IMR-90 (cell line): ENCODE results near the gene RIMKLA. TPM values are rescaled to one million over a fixed set of nuclear protein-coding genes. Genes with fewer than 3 reads are reported as not detected.

Experiments used
- ATAC-seq: fragments of 200-7000 bp; cut with Tn5 transposase; 2 replicates; pipeline ENCODE4 v1.9.1; 2020; ENCODE audit warnings: low read depth, mild to moderate bottlenecking, moderate library complexity
- BruUV-seq: library from RNA; stranded (reverse); fragments of 400-500 nt; replicated peaks from 2 replicates; lab custom pipeline; 2021; lab: Mats Ljungman, UMichigan
- CTCF ChIA-PET: fragments of 300-600 bp; formaldehyde crosslinking; extraction: SDS; loops from one replicate; lab custom pipeline; 2021; ENCODE audit warnings: antibody characterized with exemption; lab: Yijun Ruan, JAX
- POLR2A ChIA-PET: fragments of 300-600 bp; sonication (Branson Sonifier 250); formaldehyde crosslinking; loops from one replicate; lab custom pipeline; 2022; ENCODE audit warnings: antibody characterized with exemption; ENCODE audit not compliant: unreplicated experiment; lab: Charles Lee
- DNase-seq: peaks from one replicate; pipeline ENCODE4 v3.0.0; 2013
- H2AFZ ChIP-seq: replicated peaks from 2 replicates; pipeline ENCODE3; 2013; ENCODE audit warnings: low read length, mild to moderate bottlenecking; ENCODE audit not compliant: poor library complexity
- H2AK5ac ChIP-seq: 2 replicates; pipeline ENCODE4 v1.6.1; 2013; ENCODE audit warnings: low read depth, low read length, inconsistent platforms
- H2AK9ac ChIP-seq: replicated peaks from 2 replicates; pipeline ENCODE3; 2013; ENCODE audit warnings: mild to moderate bottlenecking, low read depth, low read length, moderate library complexity; ENCODE audit not compliant: poor library complexity
- H2BK120ac ChIP-seq: 2 replicates; pipeline ENCODE4 v1.6.1; 2013; ENCODE audit warnings: low read depth, low read length, inconsistent platforms
- H2BK15ac ChIP-seq: 3 replicates; pipeline ENCODE4 v1.6.1; 2013; ENCODE audit warnings: low read depth, low read length, inconsistent platforms
- H2BK20ac ChIP-seq: 2 replicates; pipeline ENCODE4 v1.6.1; 2013; ENCODE audit warnings: low read depth, mild to moderate bottlenecking, inconsistent platforms, low read length, moderate library complexity
- H2BK5ac ChIP-seq: 2 replicates; pipeline ENCODE4 v1.6.1; 2013; ENCODE audit warnings: mild to moderate bottlenecking, low read depth, low read length, inconsistent platforms; ENCODE audit not compliant: poor library complexity, severe bottlenecking
- H3K14ac ChIP-seq: replicated peaks from 2 replicates; pipeline ENCODE4 v1.6.1; 2013; ENCODE audit warnings: low read depth, low read length, inconsistent platforms
- H3K18ac ChIP-seq: 2 replicates; pipeline ENCODE4 v1.6.1; 2013; ENCODE audit warnings: low read depth, low read length, control low read depth
- H3K23ac ChIP-seq: 2 replicates; pipeline ENCODE4 v1.6.1; 2013; ENCODE audit warnings: low read depth, low read length, inconsistent platforms
- H3K27ac ChIP-seq: 2 replicates; pipeline ENCODE4 v1.5.1; 2013; ENCODE audit warnings: mild to moderate bottlenecking, control low read depth, low read length; ENCODE audit not compliant: insufficient read depth
- H3K27me3 ChIP-seq: 2 replicates; pipeline ENCODE4 v1.6.1; 2013; ENCODE audit warnings: low read length; ENCODE audit not compliant: control insufficient read depth, insufficient read depth
- H3K36me3 ChIP-seq: 2 replicates; pipeline ENCODE4 v1.6.1; 2013; ENCODE audit warnings: low read length, mixed read lengths; ENCODE audit not compliant: control insufficient read depth, insufficient read depth
- H3K4ac ChIP-seq: 2 replicates; pipeline ENCODE4 v1.6.1; 2013; ENCODE audit warnings: low read depth, low read length, inconsistent platforms
- H3K4me1 ChIP-seq: 2 replicates; pipeline ENCODE4 v1.6.1; 2013; ENCODE audit warnings: low read length, mixed read lengths; ENCODE audit not compliant: control insufficient read depth, insufficient read depth
- H3K4me2 ChIP-seq: 2 replicates; pipeline ENCODE4 v1.6.1; 2013; ENCODE audit warnings: low read depth, mild to moderate bottlenecking, control low read depth, low read length, moderate library complexity
- H3K4me3 ChIP-seq: 2 replicates; pipeline ENCODE4 v1.5.1; 2013; ENCODE audit warnings: low read depth, mild to moderate bottlenecking, control low read depth, low read length, moderate library complexity; ENCODE audit not compliant: insufficient read depth
- H3K56ac ChIP-seq: 2 replicates; pipeline ENCODE4 v1.6.1; 2013; ENCODE audit warnings: low read length, inconsistent platforms; ENCODE audit not compliant: insufficient read depth; ENCODE audit errors: extremely low read depth
- H3K79me1 ChIP-seq, 2 experiments: 2 replicates each; pipeline ENCODE4 v1.6.1; 2013; ENCODE audit warnings: low read length in 2 of 2, inconsistent platforms in 1 of 2, low read depth in 1 of 2
- H3K9ac ChIP-seq: 2 replicates; pipeline ENCODE4 v1.6.1; 2013; ENCODE audit warnings: low read depth, low read length, control low read depth
- H3K9me1 ChIP-seq: 2 replicates; pipeline ENCODE4 v1.6.1; 2013; ENCODE audit warnings: low read length, inconsistent platforms; ENCODE audit not compliant: insufficient read depth
- H3K9me3 ChIP-seq: 2 replicates; pipeline ENCODE4 v1.6.1; 2013; ENCODE audit warnings: low read length; ENCODE audit not compliant: control insufficient read depth, insufficient read depth
- H4K20me1 ChIP-seq: 2 replicates; pipeline ENCODE4 v1.6.1; 2013; ENCODE audit warnings: low read length, inconsistent platforms; ENCODE audit not compliant: insufficient read depth
- H4K5ac ChIP-seq: 2 replicates; pipeline ENCODE4 v1.6.1; 2013; ENCODE audit warnings: mild to moderate bottlenecking, low read depth, low read length, control low read depth
- H4K8ac ChIP-seq, 2 experiments: 2 replicates each; pipeline ENCODE4 v1.6.1; 2013; ENCODE audit warnings: low read depth in 2 of 2, low read length in 2 of 2, control low read depth in 1 of 2, inconsistent platforms in 1 of 2
- H4K91ac ChIP-seq: 2 replicates; pipeline ENCODE4 v1.6.1; 2013; ENCODE audit warnings: low read depth, low read length, inconsistent platforms; ENCODE audit not compliant: insufficient read depth
- BHLHE40 ChIP-seq: fragments of 150-350 bp; IDR thresholded peaks from 2 replicates; pipeline ENCODE4 v1.6.1; 2016; ENCODE audit warnings: mild to moderate bottlenecking, low read depth, low read length
- CEBPB ChIP-seq: IDR thresholded peaks from 2 replicates; pipeline ENCODE4 v1.6.1; 2012; ENCODE audit warnings: low read depth, low read length, improper control_type of control experiment
- CHD1 ChIP-seq: IDR thresholded peaks from 2 replicates; pipeline ENCODE4 v1.6.1; 2012; ENCODE audit warnings: low read depth, low read length, improper control_type of control experiment
- FOS ChIP-seq: fragments of 150-350 bp; IDR thresholded peaks from 2 replicates; pipeline ENCODE4 v1.6.1; 2016; ENCODE audit warnings: low read depth, low read length
- MAFK ChIP-seq: IDR thresholded peaks from 2 replicates; pipeline ENCODE4 v1.6.1; 2012; ENCODE audit warnings: low read depth, low read length, improper control_type of control experiment
- MAZ ChIP-seq: IDR thresholded peaks from 2 replicates; pipeline ENCODE4 v1.6.1; 2012; ENCODE audit warnings: low read depth, mild to moderate bottlenecking, low read length, improper control_type of control experiment, moderate library complexity, borderline replicate concordance
- NFE2L2 ChIP-seq: fragments of 150-350 bp; IDR thresholded peaks from 2 replicates; pipeline ENCODE4 v1.6.1; 2016; ENCODE audit warnings: low read depth, mild to moderate bottlenecking, low read length
- POLR2A ChIP-seq: IDR thresholded peaks from 2 replicates; pipeline ENCODE4 v1.6.1; 2012; ENCODE audit warnings: mild to moderate bottlenecking, low read depth, low read length
- RAD21 ChIP-seq: IDR thresholded peaks from 2 replicates; pipeline ENCODE4 v1.6.1; 2012; ENCODE audit warnings: low read length, improper control_type of control experiment
- RCOR1 ChIP-seq: IDR thresholded peaks from 2 replicates; pipeline ENCODE4 v1.6.1; 2012; ENCODE audit warnings: mild to moderate bottlenecking, low read length, improper control_type of control experiment; ENCODE audit not compliant: insufficient replicate concordance
- RFX5 ChIP-seq: IDR thresholded peaks from 2 replicates; pipeline ENCODE4 v1.8.0; 2012; ENCODE audit warnings: low read depth, mild to moderate bottlenecking, low read length, moderate library complexity
- SMC3 ChIP-seq: fragments of 150-350 bp; IDR thresholded peaks from 2 replicates; pipeline ENCODE4 v1.6.1; 2016; ENCODE audit warnings: low read depth, mild to moderate bottlenecking, antibody characterized with exemption, low read length, moderate library complexity
- dilution Hi-C: fragments of 300-500 bp; cut with HindIII; formaldehyde crosslinking; loops from one replicate; pipeline ENCODE4 v1.14.3; 2018; ENCODE audit warnings: low sequenced_read_pairs; ENCODE audit not compliant: unreplicated experiment
- in situ Hi-C: fragments of 300-500 bp; cut with MboI; formaldehyde crosslinking; loops from 3 replicates; pipeline ENCODE4 v1.14.3; 2019; ENCODE audit warnings: low sequenced_read_pairs, inconsistent platforms, mixed read lengths
- intact Hi-C: fragments of 100-400 bp; cut with micrococcal nuclease; formaldehyde crosslinking; loops from 2 replicates; pipeline ENCODE4 v1.10.0; 2022
- polyA plus RNA-seq, 3 experiments: library from polyadenylated mRNA; depleted of rRNA; stranded (reverse); fragments of >200 nt; gene quantifications; 2 replicates each; pipeline ENCODE4 v1.2.3, GENCODE V29; 2012; ENCODE audit warnings: low replicate concordance in 1 of 3
- total RNA-seq: library from RNA; depleted of rRNA; stranded (reverse); fragments of >200 nt; gene quantifications from 2 replicates; pipeline ENCODE4 v1.2.3, GENCODE V29; 2012
- TF ChIP-seq, protein P1 (sequence below): conservative IDR thresholded peaks from 2 replicates; pipeline ENCODE4 v1.5.1; 2012; ENCODE audit warnings: mild to moderate bottlenecking, low read depth, low read length, improper control_type of control experiment
- TF ChIP-seq, protein P2 (sequence below): fragments of 150-350 bp; IDR thresholded peaks from 2 replicates; pipeline ENCODE4 v1.6.1; 2017; ENCODE audit warnings: mild to moderate bottlenecking, antibody characterized with exemption, low read length, low read depth

Gene RIMKLA
- total and polyA plus RNA-seq, 2 of the 4 experiments (the other 2 are of a cell fraction) = not detected

DNA sequence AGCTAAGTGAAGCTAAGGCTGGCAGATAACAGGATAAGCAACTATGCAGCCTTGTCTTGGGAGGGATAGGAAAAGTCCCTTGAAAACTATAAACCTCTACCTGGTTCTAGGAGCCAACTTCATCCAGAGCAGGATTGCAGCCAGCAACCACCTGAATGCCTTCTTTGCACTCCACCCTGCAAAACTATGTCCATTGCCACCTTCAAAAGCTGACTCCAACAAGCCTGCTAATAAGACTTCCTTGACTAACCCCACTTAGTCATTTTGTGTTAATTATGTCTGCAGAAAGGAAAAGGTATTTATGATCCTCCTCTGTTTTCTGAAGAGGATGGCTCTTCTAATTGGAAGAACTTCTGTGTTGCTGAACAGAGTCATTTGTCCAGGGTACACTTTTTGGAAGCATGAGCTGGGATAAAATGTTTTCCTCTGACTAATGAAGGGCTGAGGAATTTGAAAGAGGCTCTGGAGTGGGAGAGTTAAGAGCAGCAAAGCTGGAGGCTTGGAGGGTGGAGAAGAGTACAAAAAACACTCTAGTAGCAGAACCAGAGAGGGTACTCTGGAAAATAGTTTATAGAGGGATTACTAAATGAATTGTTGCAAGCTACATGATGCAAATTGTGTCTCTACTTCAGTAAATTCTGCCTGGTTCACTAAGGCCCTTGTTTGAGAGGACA lies 9.6 kb upstream of the RIMKLA start:
- BruUV-seq = no TSS peak

More for the DNA sequence above, 9.6 kb upstream of the RIMKLA start:
- no peak overlapping the region for H3K4me2 ChIP-seq
- TF ChIP-seq MAZ (no peak), FOS (no peak), CEBPB (no peak), SMC3 (no peak), RCOR1 (no peak), POLR2A (no peak), CHD1 (no peak), RAD21 (no peak), BHLHE40 (no peak), MAFK (no peak), NFE2L2 (no peak), RFX5 (no peak)
- TF ChIP-seq, protein P1, sequence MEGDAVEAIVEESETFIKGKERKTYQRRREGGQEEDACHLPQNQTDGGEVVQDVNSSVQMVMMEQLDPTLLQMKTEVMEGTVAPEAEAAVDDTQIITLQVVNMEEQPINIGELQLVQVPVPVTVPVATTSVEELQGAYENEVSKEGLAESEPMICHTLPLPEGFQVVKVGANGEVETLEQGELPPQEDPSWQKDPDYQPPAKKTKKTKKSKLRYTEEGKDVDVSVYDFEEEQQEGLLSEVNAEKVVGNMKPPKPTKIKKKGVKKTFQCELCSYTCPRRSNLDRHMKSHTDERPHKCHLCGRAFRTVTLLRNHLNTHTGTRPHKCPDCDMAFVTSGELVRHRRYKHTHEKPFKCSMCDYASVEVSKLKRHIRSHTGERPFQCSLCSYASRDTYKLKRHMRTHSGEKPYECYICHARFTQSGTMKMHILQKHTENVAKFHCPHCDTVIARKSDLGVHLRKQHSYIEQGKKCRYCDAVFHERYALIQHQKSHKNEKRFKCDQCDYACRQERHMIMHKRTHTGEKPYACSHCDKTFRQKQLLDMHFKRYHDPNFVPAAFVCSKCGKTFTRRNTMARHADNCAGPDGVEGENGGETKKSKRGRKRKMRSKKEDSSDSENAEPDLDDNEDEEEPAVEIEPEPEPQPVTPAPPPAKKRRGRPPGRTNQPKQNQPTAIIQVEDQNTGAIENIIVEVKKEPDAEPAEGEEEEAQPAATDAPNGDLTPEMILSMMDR = no peak
- TF ChIP-seq, protein P2, sequence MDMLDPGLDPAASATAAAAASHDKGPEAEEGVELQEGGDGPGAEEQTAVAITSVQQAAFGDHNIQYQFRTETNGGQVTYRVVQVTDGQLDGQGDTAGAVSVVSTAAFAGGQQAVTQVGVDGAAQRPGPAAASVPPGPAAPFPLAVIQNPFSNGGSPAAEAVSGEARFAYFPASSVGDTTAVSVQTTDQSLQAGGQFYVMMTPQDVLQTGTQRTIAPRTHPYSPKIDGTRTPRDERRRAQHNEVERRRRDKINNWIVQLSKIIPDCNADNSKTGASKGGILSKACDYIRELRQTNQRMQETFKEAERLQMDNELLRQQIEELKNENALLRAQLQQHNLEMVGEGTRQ = no peak
- H2BK5ac ChIP-seq = no peak overlapping the region
- CTCF ChIA-PET = no interaction called here
- H4K5ac ChIP-seq = no peak overlapping the region
- no peak overlapping the region for H3K18ac ChIP-seq
- H3K27me3 ChIP-seq = peaks cover 3% of the 10 kb centered on the region; the same call in 1 of the 2 replicates
- no peaks in the 10 kb centered on the region for H3K36me3 ChIP-seq
- H3K23ac ChIP-seq = no peak overlapping the region
- H3K4ac ChIP-seq = no peak overlapping the region
- dilution Hi-C loops = no loop called here
- no peak overlapping the region for H2BK120ac ChIP-seq
- H2AK5ac ChIP-seq = no peak overlapping the region
- H4K91ac ChIP-seq = no peak overlapping the region
- no peak overlapping the region for H4K8ac ChIP-seq
- in situ Hi-C loops = no loop called here
- no peak overlapping the region for H2AFZ ChIP-seq
- H3K4me1 ChIP-seq = no peaks in the 10 kb centered on the region
- H2AK9ac ChIP-seq = no peak overlapping the region
- no peak overlapping the region for H3K4me3 ChIP-seq
- H3K9ac ChIP-seq = no peak overlapping the region
- H3K9me1 ChIP-seq = no peaks in the 10 kb centered on the region
- no peak overlapping the region for H2BK15ac ChIP-seq
- DNase-seq (no peak), ATAC-seq (no peak)
- no peak overlapping the region for H3K56ac ChIP-seq
- H3K14ac ChIP-seq = no peak overlapping the region
- H3K27ac ChIP-seq = no peak overlapping the region
- no peaks in the 10 kb centered on the region for H4K20me1 ChIP-seq
- H3K79me1 ChIP-seq = no peaks in the 10 kb centered on the region
- H3K9me3 ChIP-seq = no peaks in the 10 kb centered on the region
- POLR2A ChIA-PET = no interaction called here
- no peak overlapping the region for H2BK20ac ChIP-seq
- intact Hi-C loops = no loop called here
